Inflammatory macrophage treated with lipopolysaccharide for 4 hours (primary cell): ENCODE measurements around the gene ARHGAP27.
A peak's percentile ranks its signal among the peaks of the same experiment; 100 is the strongest.
"Not testable (repeated sequence)": the region's sequence is repeated elsewhere in the genome, so short reads cannot be mapped to it uniquely, and the experiment has no call there.

Experiments used
- DNase-seq: peaks from one replicate; pipeline ENCODE4 v3.0.0-alpha.2; 2020

The ARHGAP27 gene, protein sequence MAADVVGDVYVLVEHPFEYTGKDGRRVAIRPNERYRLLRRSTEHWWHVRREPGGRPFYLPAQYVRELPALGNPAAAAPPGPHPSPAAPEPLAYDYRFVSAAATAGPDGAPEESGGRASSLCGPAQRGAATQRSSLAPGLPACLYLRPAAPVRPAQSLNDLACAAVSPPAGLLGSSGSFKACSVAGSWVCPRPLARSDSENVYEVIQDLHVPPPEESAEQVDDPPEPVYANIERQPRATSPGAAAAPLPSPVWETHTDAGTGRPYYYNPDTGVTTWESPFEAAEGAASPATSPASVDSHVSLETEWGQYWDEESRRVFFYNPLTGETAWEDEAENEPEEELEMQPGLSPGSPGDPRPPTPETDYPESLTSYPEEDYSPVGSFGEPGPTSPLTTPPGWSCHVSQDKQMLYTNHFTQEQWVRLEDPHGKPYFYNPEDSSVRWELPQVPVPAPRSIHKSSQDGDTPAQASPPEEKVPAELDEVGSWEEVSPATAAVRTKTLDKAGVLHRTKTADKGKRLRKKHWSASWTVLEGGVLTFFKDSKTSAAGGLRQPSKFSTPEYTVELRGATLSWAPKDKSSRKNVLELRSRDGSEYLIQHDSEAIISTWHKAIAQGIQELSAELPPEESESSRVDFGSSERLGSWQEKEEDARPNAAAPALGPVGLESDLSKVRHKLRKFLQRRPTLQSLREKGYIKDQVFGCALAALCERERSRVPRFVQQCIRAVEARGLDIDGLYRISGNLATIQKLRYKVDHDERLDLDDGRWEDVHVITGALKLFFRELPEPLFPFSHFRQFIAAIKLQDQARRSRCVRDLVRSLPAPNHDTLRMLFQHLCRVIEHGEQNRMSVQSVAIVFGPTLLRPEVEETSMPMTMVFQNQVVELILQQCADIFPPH

DNA sequence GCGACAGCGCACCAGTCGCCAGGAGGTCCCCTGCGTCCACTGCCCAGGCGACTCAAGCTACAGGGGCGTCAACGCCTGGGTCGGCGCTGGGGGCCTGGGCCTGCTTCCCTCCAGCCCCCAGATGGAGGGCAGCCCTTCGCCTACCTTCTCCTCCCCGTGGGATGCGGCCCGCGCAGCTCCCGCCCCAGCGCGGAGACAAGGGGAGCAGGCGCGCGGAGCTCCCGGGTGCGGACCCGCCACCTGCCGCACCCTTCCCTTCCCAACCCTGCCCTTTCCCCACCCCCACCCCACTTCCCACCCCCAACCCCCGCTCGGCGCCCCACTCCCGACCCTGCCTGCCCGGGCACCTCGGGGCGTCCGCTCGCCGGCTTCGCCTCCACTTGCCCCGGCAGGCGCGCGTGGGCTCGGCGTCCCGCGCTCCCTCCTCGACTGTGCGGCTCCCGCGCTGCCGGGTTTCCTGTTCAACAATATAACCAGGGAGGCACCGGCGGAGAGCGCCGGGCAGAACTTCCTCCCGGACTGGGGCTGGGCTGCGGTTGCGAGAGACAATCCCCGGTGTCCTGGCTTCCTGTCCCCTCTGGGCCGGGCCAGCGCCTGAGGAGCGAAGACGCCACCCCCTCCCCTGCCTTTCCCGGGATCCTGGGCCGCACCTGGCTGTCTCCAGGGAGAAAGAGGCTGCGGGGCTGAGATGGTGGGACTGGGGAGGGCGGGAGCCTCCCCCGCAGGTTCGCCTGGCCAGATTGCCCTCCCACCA, at the start of gene ARHGAP27:
Gene ARHGAP27 (minus strand): TSS at position 466 of the 754 bp plus-strand sequence. CDS start 2,591 bp downstream, outside the sequence.
- peak; percentile 63 for DNase-seq

DNA sequence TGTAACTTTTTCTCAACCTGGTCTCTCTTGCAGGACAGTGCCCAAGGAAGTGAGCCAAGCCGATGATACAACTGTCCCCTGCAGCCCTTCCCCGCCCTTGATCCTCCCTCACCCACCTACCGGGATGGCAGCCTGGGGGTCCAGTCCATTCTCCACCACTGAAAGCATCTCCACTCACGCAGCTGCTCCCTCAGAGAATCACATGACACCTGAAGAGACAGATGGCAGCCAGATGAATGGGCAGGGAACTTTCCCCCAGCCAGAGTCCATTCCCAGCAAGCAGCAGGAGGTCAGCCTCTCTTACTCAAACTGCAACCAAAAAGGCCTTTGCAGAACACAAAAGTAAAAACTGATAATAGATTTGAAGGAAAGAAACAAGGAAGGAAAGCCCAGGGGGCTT, 49.6 kb upstream of the ARHGAP27 start:
- DNase-seq = not testable (repeated sequence)

GRCh38 chr17:45475436-45475835, 42.8 kb upstream of the ARHGAP27 start:
- DNase-seq = not testable (repeated sequence)

DNA sequence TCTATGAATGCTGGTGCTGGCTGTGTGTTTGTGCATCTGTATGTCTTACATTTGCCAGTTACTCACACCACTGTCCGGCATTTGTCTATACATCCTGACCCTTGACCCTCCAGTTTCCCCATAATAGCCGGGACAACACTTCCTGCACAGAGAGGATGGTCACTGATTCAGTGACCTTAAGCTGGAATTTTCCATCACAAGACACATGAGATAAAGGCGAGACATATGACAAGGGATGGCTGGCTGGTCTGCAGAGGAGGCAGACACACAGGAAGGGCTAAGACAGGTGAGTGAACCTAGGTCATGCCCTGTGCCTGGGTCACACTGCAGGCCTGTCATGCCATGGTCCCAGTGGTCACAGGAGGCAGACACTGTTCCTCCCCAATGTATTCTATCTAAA, 39.6 kb upstream of the ARHGAP27 start:
- not testable (repeated sequence) for DNase-seq

DNA sequence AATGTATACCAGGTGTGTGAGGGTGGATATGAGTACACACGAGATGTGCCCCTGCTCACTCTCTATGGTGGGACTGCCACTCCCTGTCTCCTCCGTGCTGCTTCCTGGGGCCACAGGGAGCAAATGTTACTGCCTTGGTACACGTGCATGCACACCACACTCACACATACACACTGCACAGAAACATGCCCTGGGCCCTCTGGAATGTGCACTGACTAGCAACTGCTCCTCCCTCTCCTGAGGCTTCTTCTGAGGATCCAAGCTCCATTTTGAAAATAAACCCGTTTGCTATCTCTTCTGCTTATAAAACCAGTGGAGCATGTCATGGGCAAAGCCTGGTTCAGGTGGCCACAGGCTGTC, 36.5 kb upstream of the ARHGAP27 start:
- DNase-seq = not testable (repeated sequence)

DNA sequence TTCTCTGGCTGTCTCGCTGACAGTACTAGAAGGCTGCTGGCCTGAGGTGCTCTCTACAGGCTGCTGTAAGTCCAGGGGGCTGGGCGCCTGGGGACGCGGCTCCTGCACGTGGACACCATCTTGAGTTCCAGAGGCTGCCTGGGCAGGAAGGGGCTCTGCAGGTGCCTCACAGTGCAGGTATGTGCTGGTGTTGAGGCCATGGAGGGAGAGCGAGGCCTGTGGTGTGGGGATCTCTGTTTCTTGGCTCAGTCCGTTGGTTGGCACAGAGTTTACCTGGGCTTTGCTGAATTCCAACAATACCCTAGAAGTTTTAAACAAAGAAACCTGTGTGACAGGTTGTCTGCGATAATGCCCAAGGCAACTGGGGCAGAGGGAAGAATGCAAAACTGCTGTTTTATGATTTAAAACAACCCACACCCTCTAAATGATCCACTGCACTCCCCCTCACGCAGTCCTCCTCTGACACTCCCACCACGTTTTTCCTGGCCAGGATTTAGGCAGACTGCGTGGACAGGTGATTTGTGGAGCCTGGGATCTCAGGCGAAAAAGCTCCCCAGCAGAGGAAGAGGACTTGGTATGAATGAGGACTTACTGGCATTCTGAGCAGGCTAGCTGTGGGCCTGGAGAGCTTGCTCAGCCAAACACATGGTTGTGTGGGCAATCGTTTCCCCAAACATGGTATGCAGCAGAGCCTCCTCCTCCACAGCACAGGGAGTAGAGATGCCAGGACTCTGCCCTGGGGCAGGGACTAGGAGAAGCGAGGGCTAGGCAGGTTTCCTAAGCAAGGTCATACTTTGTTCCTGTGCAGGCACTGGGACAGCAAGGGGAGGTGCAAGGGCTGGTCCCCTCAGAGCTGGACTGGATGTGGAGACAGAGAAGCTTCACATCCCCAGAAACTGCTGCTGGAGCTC, 35.9 kb upstream of the ARHGAP27 start:
- DNase-seq = not testable (repeated sequence)

DNA sequence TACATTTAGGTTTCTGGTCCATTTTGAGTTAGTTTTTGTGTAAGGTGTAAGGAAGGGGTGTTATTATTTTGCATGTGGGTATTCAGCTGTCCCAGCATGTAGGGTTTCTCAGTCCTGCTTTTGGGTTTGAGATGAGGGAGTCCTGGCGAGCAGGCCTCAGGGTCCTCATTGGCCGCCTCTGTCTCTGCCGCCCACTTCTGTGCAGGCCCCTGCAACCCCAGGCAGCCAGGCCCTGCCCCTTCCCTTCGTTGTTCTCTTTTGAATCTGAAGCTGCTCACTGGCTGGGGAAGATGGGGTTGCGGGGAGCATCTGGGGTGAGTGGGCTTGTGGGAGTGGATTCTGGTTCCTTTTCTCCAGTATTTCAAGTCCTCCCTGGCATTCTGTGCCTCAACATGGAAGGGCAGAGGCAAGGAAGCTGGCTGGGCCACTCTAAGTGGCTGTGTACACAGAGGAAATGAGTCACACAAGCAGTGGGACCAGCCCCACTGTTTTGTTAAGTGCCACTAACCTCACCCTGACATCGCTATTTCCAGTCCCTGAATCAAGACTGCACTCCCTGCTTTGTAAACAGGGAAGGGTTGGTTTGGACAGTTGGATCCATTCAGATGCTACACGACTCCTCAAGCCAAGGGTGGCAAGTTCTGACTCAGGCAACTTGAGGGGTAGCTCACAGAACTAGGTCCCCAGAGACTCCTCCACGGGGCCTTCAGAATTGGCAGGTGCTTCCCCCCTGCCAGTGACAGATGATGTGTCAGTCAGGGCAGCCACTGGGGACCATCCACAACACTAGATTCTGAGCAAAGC, 29.1 kb upstream of the ARHGAP27 start:
- DNase-seq = peak; percentile 76

DNA sequence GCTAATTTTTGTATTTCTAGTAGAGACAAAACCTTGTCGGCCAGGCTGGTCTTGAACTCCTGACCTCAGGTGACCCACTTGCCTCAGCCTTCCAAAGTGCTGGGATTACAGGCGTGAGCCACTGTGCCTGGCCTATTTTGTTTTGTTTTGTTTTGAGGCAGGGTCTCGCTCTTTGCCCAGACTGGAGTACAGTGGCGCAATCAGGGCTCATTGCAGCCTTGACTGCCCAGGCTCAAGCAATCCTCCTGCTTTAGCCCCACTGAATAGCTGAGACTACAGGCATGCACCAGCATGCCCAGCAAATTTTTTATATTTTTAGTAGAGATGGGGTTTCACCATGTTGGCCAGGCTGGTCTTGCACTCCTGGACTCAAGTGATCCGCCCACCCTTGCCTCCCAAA, 27.8 kb upstream of the ARHGAP27 start:
- not testable (repeated sequence) for DNase-seq

GRCh38 chr17:45454341-45454740, 21.7 kb upstream of the ARHGAP27 start:
- not testable (repeated sequence) for DNase-seq

DNA sequence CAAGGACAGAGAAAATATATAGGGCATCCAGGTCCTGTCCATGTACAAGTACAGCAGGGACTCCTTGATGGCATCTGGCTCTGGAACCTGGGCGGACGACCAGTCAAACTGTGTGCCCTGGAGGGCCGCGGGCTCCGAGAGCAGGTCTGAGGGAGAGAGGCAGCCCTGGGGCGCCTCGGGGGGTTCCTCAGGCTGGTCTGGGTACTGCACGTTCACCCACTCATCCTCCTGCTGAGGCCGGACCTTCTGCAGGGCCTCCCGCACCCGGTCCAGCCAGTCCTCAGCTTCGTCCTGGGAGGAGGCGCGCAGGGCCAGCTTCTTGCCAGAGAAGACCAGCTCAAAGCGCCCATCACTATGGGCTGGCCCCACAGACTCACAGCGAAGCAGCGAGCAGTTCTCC, 21.1 kb upstream of the ARHGAP27 start:
- DNase-seq = not testable (repeated sequence)

DNA sequence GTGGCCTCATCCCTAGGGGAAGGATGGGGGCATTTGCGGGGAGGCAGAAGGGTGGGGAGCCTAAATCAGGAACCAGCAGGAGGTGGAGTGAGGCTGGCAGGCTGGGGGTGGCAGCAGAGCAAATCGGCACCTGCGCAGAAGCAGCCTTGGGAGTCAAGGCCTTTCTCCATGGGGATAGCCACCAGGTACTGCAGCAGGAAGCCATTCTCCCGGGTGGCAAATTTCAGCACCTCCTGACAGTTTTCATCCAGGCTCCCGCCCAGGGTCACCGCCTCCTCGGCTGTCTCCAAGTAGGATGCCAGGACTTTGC, 20.5 kb upstream of the ARHGAP27 start:
- not testable (repeated sequence) for DNase-seq

GRCh38 chr17:45452329-45453224, 19.9 kb upstream of the ARHGAP27 start:
- DNase-seq = not testable (repeated sequence)

GRCh38 chr17:45451660-45452059, 19.0 kb upstream of the ARHGAP27 start:
- not testable (repeated sequence) for DNase-seq

DNA sequence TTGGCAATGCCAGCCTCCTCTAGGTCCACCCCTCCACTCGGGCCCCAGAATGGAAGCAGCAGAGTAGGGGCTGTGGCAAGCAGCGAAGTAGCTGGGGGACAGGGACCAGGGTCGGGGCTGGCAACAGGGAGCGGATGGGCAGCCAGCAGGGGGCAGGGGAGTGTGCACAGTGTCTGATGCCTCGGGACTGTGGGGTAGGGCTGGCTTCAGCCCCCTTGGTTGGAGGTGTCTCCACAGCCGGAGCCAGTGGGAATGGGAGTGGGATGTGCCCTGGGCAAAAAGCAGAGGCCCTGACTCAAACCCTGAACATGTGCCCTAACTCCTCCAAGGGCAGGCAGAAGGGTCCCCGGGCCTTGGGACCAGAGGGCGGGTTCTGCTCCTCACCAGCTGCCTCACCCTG, 18.5 kb upstream of the ARHGAP27 start:
- no peak for DNase-seq

DNA sequence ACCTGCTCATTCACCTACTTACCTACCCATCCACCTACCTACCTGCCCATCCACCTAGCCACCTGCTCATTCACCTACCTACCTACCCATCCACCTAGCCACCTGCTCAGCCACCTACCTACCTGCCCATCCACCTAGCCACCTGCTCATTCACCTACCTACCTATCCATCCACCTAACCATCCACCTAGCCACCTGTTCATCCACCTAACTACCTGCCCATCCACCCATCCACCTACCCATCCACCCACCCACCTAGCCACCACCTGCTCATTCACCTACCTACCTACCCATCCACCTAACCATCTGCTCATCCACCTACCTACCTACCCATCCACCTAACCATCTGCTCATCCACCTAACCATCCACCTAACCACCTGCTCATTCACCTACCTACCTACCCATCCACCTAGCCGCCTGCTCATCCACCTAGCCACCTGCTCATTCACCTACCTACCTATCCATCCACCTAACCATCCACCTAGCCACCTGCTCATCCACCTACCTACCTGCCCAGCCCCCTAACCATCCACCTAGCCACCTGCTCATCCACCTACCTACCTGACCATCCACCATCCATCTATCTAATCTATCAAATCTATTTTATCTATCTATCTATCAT, 17.1 kb upstream of the ARHGAP27 start:
- DNase-seq = not testable (repeated sequence)

DNA sequence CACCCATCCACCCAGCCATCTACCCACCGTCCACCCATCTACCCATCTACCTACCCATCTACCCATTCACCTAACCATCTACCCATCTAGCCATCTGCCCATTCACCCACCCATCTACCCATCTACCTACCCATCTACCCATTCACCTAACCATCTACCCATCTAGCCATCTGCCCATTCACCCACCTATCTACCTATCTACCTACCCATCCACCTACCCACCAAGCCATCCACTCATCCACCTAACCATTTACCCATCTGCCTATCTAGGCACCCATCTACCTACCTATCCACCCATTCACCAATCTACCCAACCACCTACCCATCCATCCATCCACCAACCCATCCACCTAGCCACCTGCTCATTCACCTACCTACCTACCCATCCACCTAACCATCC, 16.6 kb upstream of the ARHGAP27 start:
- not testable (repeated sequence) for DNase-seq

DNA sequence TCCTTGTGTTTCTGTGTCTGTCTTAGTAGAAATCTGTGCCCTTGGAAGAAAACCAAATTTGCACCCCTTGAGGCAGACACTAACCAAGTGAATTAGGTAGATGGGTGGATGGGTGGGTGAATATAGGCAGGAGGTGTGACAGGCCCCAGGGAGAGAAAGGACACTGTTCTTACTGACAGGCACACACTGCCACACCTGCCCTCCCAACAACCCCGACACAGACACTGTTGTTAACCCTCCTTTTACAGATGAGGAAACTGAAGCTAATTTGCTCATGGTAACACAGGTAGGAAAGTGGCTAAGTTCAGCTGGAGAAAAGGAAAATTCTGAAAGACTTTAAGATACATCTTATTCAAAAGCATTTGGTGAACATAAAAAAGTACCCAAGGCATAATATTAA, 15.8 kb upstream of the ARHGAP27 start:
- not testable (repeated sequence) for DNase-seq

DNA sequence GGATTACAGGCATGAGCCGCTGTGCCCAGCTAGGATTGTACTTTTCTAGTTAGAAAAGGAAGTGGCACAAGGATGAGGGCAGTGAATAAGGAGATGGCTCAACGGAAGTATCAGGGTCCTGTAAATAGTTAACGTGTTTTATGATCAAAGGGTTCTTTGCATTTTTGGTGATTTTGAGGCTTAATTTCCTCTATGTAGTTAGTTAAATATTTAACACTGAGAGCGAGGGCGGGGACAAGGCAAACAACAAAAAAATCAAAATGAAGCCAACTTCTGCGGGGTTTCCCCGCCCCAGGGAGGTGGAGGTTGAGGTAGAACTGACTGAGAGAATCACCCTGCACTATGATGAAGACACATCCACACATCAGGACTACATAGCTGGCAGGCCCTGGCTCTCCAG, 15.4 kb upstream of the ARHGAP27 start:
- DNase-seq = not testable (repeated sequence)

DNA sequence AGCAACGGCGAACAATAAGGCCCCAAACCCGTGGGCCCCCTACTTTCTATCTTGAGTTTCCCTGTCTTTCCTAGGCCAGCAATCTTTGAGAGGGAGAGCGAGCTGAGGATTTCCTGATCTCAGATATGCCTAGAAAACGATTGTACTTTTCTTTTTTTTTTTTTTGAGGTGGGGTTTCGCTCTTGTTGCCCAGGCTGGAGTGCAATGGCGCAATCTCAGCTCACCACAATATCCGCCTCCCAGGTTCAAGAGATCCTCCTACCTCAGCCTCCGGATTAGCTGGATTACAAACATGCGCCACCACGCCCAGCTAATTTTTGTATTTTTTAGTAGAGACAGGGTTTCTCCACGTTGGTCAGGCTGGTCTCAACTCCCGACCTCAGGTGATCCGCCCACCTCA, 15.0 kb upstream of the ARHGAP27 start:
- DNase-seq = not testable (repeated sequence)
